K562 (cell line): ENCODE measurements around the gene DIS3L. TPM values are rescaled to one million over a fixed set of nuclear protein-coding genes. Genes with fewer than 3 reads are reported as not detected.

ENCODE experiments used
- FOXA3 ChIP-seq, 2 experiments: fragments of 450-650 bp in 1 of 2; sonication (generic) in 1 of 2; formaldehyde crosslinking; IDR thresholded peaks in 1 of 2; conservative IDR thresholded peaks in 1 of 2; 2 replicates each; pipeline versions ENCODE4 v1.4.0 to v1.8.0; 2020 to 2022; ENCODE audit warnings: mild to moderate bottlenecking in 2 of 2, missing genetic modification reagents in 1 of 2
- TAL1 ChIP-seq: fragments of 450-650 bp; IDR thresholded peaks from 2 replicates; pipeline ENCODE4 v1.6.1; 2016; ENCODE audit warnings: mild to moderate bottlenecking
- TCFL5 ChIP-seq: fragments of 250-450 bp; sonication (Bioruptor Pico); conservative IDR thresholded peaks from 2 replicates; pipeline ENCODE4 v1.6.1; 2021; ENCODE audit warnings: mild to moderate bottlenecking, moderate library complexity, matching md5 sums
- ZNF12 ChIP-seq: sonication (generic); formaldehyde crosslinking; IDR thresholded peaks from 2 replicates; pipeline ENCODE4 v1.4.0; 2020; ENCODE audit warnings: mild to moderate bottlenecking, missing genetic modification reagents
- ZNF212 ChIP-seq: fragments of 450-650 bp; formaldehyde crosslinking; IDR thresholded peaks from 2 replicates; pipeline ENCODE4 v1.4.0; 2020; ENCODE audit warnings: mild to moderate bottlenecking
- ZNF3 ChIP-seq: fragments of 250-450 bp; sonication (Bioruptor Pico); IDR thresholded peaks from 2 replicates; pipeline ENCODE4 v1.5.0; 2021; ENCODE audit warnings: mild to moderate bottlenecking, moderate library complexity
- polyA plus RNA-seq, 8 experiments: library from polyadenylated mRNA; depleted of rRNA in 4 of 8; stranded (reverse) in 5 of 8; unstranded in 3 of 8; fragments of >200 nt; fragmentation: Nextera tagmentation in 2 of 8; fragmentation: Illumina TruSeq in 1 of 8; extraction: Ambion mirVana in 2 of 8; extraction: Trizol in 1 of 8; gene quantifications; 2 replicates each; pipeline versions ENCODE4 v1.2.1 to v1.2.3, GENCODE V29; 2011 to 2014; ENCODE audit warnings: inconsistent platforms in 1 of 8, missing spikeins in 1 of 8
- total RNA-seq, 7 experiments: library from RNA; depleted of rRNA in 6 of 7; stranded (reverse); fragments of >200 nt in 6 of 7; fragmentation: Illumina TruSeq in 2 of 7; extraction: Trizol in 2 of 7; gene quantifications; 2 replicates each; pipeline versions ENCODE4 v1.2.1 to v1.2.3, GENCODE V29; 2011 to 2021; ENCODE audit warnings: low replicate concordance in 1 of 7
- TF ChIP-seq, protein P1 (sequence below), 2 experiments: IDR thresholded peaks; 2 replicates each; pipeline ENCODE4 v1.6.1; 2011; ENCODE audit warnings: borderline replicate concordance in 1 of 2, control low read depth in 1 of 2, low read depth in 1 of 2, low read length in 1 of 2, mild to moderate bottlenecking in 1 of 2, mixed read lengths in 1 of 2, moderate library complexity in 1 of 2; ENCODE audit not compliant: insufficient read depth in 1 of 2, insufficient read length in 1 of 2, poor library complexity in 1 of 2, severe bottlenecking in 1 of 2; ENCODE audit errors: extremely low read depth in 1 of 2
- TF ChIP-seq, protein P2 (sequence below): fragments of 250-450 bp; sonication (Bioruptor Pico); IDR thresholded peaks from 2 replicates; pipeline ENCODE4 v1.8.0; 2021; ENCODE audit warnings: borderline replicate concordance, mild to moderate bottlenecking, moderate library complexity; ENCODE audit not compliant: poor library complexity, severe bottlenecking
- TF ChIP-seq, protein P3 (sequence below): sonication (generic); formaldehyde crosslinking; IDR thresholded peaks from 2 replicates; pipeline ENCODE4 v1.8.1; 2023; ENCODE audit warnings: mild to moderate bottlenecking, missing genetic modification reagents
- TF ChIP-seq, protein P4 (sequence below): fragments of 450-650 bp; IDR thresholded peaks from 2 replicates; pipeline ENCODE4 v1.6.1; 2018; ENCODE audit not compliant: partially characterized antibody
- TF ChIP-seq, protein P5 (sequence below): fragments of 250-450 bp; sonication (Bioruptor Pico); IDR thresholded peaks from 2 replicates; pipeline ENCODE4 v1.5.0; 2021; ENCODE audit warnings: mild to moderate bottlenecking, borderline replicate concordance
- TF ChIP-seq, protein P6 (sequence below): sonication (generic); formaldehyde crosslinking; IDR thresholded peaks from 2 replicates; pipeline ENCODE4 v1.8.1; 2023; ENCODE audit warnings: mild to moderate bottlenecking, missing genetic modification reagents

Gene DIS3L
- total and polyA plus RNA-seq, 9 of the 15 experiments (the other 6 are each of a cell fraction or from before 2014, with no cell fraction given): 5.9 to 34.6 (median 16.9) TPM

DNA sequence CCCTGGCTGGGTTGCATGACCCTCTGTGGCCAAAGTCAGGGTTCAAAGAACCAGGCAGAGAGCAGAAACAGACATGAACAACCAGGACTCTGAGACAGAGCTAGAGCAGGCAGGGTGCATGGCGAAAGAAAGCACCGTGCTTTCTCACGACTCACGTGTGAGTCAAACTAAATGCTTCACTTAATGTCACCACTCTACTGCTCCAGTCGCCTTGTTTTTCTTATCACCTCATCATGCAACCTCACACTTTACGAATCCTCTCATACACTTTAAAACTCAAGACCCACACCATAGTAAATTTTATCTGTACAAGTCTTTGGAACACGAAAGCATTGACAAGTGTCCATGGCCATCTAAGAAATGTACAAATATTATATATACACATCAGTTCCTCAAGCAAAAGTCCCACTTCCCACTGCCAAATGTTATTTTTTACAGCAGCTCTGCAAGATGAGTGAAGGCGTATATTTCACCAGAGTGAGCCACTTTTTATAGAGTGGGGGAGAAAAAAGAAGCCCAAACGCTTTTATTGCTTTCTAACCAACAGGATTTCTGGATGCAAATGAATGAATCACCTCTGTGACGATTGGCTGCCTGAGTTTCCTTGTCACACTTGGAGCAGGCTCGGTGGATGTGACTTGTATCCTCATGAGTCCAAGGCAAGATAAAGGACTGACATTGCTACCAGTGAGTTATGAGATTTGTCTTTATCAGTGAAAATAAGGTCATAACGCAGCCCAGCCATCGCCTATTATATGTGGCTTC is 23.9 kb upstream of the DIS3L start (continued):
- TF ChIP-seq, protein P1, sequence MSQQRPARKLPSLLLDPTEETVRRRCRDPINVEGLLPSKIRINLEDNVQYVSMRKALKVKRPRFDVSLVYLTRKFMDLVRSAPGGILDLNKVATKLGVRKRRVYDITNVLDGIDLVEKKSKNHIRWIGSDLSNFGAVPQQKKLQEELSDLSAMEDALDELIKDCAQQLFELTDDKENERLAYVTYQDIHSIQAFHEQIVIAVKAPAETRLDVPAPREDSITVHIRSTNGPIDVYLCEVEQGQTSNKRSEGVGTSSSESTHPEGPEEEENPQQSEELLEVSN (IDR thresholded peaks at IDR 0.05; ENCODE audit: borderline replicate concordance in 1 of 2, extremely low read depth in 1 of 2, insufficient read depth in 1 of 2, insufficient read length in 1 of 2, low read depth in 1 of 2, low read length in 1 of 2, poor library complexity in 1 of 2, severe bottlenecking in 1 of 2): peak in 1 of 2 experiments; percentile 50
- TF ChIP-seq, protein P2, sequence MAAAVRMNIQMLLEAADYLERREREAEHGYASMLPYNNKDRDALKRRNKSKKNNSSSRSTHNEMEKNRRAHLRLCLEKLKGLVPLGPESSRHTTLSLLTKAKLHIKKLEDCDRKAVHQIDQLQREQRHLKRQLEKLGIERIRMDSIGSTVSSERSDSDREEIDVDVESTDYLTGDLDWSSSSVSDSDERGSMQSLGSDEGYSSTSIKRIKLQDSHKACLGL: no peak
- TF ChIP-seq ZNF12 (CRISPR knock-in tag) (no peak), ZNF212 (CRISPR knock-in tag) (no peak), ZNF3 (CRISPR knock-in tag) (no peak), TAL1 (no peak), FOXA3 (CRISPR knock-in tag; conservative IDR thresholded peaks at IDR 0.05 in 1 of 2, IDR thresholded peaks at IDR 0.05 in 1 of 2) (no peak), TCFL5 (no peak)
- TF ChIP-seq, protein P3, sequence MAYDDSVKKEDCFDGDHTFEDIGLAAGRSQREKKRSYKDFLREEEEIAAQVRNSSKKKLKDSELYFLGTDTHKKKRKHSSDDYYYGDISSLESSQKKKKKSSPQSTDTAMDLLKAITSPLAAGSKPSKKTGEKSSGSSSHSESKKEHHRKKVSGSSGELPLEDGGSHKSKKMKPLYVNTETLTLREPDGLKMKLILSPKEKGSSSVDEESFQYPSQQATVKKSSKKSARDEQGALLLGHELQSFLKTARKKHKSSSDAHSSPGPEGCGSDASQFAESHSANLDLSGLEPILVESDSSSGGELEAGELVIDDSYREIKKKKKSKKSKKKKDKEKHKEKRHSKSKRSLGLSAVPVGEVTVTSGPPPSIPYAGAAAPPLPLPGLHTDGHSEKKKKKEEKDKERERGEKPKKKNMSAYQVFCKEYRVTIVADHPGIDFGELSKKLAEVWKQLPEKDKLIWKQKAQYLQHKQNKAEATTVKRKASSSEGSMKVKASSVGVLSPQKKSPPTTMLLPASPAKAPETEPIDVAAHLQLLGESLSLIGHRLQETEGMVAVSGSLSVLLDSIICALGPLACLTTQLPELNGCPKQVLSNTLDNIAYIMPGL (CRISPR knock-in tag): no peak
- TF ChIP-seq, protein P4, sequence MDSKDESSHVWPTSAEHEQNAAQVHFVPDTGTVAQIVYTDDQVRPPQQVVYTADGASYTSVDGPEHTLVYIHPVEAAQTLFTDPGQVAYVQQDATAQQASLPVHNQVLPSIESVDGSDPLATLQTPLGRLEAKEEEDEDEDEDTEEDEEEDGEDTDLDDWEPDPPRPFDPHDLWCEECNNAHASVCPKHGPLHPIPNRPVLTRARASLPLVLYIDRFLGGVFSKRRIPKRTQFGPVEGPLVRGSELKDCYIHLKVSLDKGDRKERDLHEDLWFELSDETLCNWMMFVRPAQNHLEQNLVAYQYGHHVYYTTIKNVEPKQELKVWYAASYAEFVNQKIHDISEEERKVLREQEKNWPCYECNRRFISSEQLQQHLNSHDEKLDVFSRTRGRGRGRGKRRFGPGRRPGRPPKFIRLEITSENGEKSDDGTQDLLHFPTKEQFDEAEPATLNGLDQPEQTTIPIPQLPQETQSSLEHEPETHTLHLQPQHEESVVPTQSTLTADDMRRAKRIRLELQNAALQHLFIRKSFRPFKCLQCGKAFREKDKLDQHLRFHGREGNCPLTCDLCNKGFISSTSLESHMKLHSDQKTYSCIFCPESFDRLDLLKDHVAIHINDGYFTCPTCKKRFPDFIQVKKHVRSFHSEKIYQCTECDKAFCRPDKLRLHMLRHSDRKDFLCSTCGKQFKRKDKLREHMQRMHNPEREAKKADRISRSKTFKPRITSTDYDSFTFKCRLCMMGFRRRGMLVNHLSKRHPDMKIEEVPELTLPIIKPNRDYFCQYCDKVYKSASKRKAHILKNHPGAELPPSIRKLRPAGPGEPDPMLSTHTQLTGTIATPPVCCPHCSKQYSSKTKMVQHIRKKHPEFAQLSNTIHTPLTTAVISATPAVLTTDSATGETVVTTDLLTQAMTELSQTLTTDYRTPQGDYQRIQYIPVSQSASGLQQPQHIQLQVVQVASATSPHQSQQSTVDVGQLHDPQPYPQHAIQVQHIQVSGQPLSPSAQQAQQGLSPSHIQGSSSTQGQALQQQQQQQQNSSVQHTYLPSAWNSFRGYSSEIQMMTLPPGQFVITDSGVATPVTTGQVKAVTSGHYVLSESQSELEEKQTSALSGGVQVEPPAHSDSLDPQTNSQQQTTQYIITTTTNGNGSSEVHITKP: peak; percentile 77
- TF ChIP-seq, protein P5, sequence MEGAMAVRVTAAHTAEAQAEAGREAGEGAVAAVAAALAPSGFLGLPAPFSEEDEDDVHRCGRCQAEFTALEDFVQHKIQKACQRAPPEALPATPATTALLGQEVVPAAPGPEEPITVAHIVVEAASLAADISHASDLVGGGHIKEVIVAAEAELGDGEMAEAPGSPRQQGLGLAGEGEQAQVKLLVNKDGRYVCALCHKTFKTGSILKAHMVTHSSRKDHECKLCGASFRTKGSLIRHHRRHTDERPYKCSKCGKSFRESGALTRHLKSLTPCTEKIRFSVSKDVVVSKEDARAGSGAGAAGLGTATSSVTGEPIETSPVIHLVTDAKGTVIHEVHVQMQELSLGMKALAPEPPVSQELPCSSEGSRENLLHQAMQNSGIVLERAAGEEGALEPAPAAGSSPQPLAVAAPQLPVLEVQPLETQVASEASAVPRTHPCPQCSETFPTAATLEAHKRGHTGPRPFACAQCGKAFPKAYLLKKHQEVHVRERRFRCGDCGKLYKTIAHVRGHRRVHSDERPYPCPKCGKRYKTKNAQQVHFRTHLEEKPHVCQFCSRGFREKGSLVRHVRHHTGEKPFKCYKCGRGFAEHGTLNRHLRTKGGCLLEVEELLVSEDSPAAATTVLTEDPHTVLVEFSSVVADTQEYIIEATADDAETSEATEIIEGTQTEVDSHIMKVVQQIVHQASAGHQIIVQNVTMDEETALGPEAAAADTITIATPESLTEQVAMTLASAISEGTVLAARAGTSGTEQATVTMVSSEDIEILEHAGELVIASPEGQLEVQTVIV: no peak
- TF ChIP-seq, protein P6, sequence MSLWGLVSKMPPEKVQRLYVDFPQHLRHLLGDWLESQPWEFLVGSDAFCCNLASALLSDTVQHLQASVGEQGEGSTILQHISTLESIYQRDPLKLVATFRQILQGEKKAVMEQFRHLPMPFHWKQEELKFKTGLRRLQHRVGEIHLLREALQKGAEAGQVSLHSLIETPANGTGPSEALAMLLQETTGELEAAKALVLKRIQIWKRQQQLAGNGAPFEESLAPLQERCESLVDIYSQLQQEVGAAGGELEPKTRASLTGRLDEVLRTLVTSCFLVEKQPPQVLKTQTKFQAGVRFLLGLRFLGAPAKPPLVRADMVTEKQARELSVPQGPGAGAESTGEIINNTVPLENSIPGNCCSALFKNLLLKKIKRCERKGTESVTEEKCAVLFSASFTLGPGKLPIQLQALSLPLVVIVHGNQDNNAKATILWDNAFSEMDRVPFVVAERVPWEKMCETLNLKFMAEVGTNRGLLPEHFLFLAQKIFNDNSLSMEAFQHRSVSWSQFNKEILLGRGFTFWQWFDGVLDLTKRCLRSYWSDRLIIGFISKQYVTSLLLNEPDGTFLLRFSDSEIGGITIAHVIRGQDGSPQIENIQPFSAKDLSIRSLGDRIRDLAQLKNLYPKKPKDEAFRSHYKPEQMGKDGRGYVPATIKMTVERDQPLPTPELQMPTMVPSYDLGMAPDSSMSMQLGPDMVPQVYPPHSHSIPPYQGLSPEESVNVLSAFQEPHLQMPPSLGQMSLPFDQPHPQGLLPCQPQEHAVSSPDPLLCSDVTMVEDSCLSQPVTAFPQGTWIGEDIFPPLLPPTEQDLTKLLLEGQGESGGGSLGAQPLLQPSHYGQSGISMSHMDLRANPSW: no peak
